Bronchial epithelial cell (primary cell): ENCODE results near the gene SDF2L1. TPM values are rescaled to one million over a fixed set of nuclear protein-coding genes. Genes with fewer than 3 reads are reported as not detected.

Experiments used
- DNase-seq: peaks from one replicate; pipeline ENCODE4 v3.0.0-alpha.2; 2010; ENCODE audit warnings: low read depth
- FAIRE-seq: peaks from 2 replicates; lab custom pipeline; 2011; peaks lifted over from hg19 to GRCh38; lab: Jason Lieb, UNC
- H3K27me3 ChIP-seq: 2 replicates; pipeline ENCODE4 v1.5.1; 2011; ENCODE audit warnings: low read length; ENCODE audit not compliant: control insufficient read depth, insufficient read depth
- H3K36me3 ChIP-seq: 2 replicates; pipeline ENCODE4 v1.5.1; 2011; ENCODE audit warnings: low read length; ENCODE audit not compliant: control insufficient read depth, insufficient read depth
- H3K4me3 ChIP-seq: 2 replicates; pipeline ENCODE4 v1.5.1; 2011; ENCODE audit warnings: mild to moderate bottlenecking, low read depth, low read length, control low read depth
- CTCF ChIP-seq: IDR thresholded peaks from 2 replicates; pipeline ENCODE4 v1.5.1; 2011; ENCODE audit warnings: mild to moderate bottlenecking, moderate library complexity, low read length, control low read depth, inconsistent platforms; ENCODE audit not compliant: insufficient read depth, severe bottlenecking
- total RNA-seq: library from RNA; depleted of rRNA; stranded (reverse); fragments of >200 nt; gene quantifications from 2 replicates; pipeline ENCODE4 v1.2.1, GENCODE V29; 2014

The SDF2L1 gene
- total RNA-seq, 1 donor from 2014 or later = 67.9 TPM

GRCh38 chr22:21621025-21621424 lies 21.1 kb upstream of the SDF2L1 start:
- H3K4me3 ChIP-seq = no peak overlapping the region
- no peaks in the 10 kb centered on the region for H3K27me3 ChIP-seq
- FAIRE-seq = no peak
- peaks cover 5% of the 10 kb centered on the region for H3K36me3 ChIP-seq
- no peak for DNase-seq
- TF ChIP-seq CTCF = no peak

- Histone ChIP-seq H3K4me3 (no peak overlapping the region), H3K27me3 (no peaks in the 10 kb centered on the region), H3K36me3 (peaks cover 5% of the 10 kb centered on the region)
- FAIRE-seq (no peak), DNase-seq (no peak)
- no peak for TF ChIP-seq CTCF
Measured at GRCh38 chr22:21622011-21622918, 19.8 kb upstream of the SDF2L1 start.

GRCh38 chr22:21622919-21623647 lies 19.0 kb upstream of the SDF2L1 start:
- DNase-seq = no peak
- no peak for FAIRE-seq
- no peak for TF ChIP-seq CTCF
- no peaks in the 10 kb centered on the region for H3K27me3 ChIP-seq
- peaks cover 9% of the 10 kb centered on the region for H3K36me3 ChIP-seq
- no peak overlapping the region for H3K4me3 ChIP-seq

- Histone ChIP-seq H3K36me3 (peaks cover 14% of the 10 kb centered on the region), H3K27me3 (no peaks in the 10 kb centered on the region), H3K4me3 (no peak overlapping the region)
- DNase-seq (no peak), FAIRE-seq (no peak)
- TF ChIP-seq CTCF = no peak
Measured at GRCh38 chr22:21623648-21623970, 18.5 kb upstream of the SDF2L1 start.

GRCh38 chr22:21624120-21624879 lies 17.8 kb upstream of the SDF2L1 start:
- TF ChIP-seq CTCF = peak; percentile 70
- Histone ChIP-seq H3K36me3 (peaks cover 14% of the 10 kb centered on the region), H3K27me3 (no peaks in the 10 kb centered on the region), H3K4me3 (no peak overlapping the region)
- FAIRE-seq (no peak), DNase-seq (no peak)
